HUES6 (cell line): ENCODE data around the gene HOTAIR.
A peak's percentile ranks its signal among the peaks of the same experiment; 100 is the strongest.

Experiments
- H3K27ac ChIP-seq: 2 replicates; pipeline ENCODE4 v1.7.0; 2013; ENCODE audit warnings: low read depth, mild to moderate bottlenecking, low read length, inconsistent platforms
- H3K27me3 ChIP-seq: 2 replicates; pipeline ENCODE4 v1.6.1; 2013; ENCODE audit warnings: low read length; ENCODE audit not compliant: control insufficient read depth, insufficient read depth
- H3K36me3 ChIP-seq: 2 replicates; pipeline ENCODE4 v1.6.1; 2013; ENCODE audit warnings: low read length; ENCODE audit not compliant: control insufficient read depth, insufficient read depth
- H3K4me1 ChIP-seq: 2 replicates; pipeline ENCODE4 v1.6.1; 2013; ENCODE audit warnings: low read length; ENCODE audit not compliant: control insufficient read depth, insufficient read depth
- H3K4me3 ChIP-seq: 2 replicates; pipeline ENCODE4 v1.5.1; 2013; ENCODE audit warnings: low read depth, low read length
- H3K9ac ChIP-seq: one replicate; pipeline ENCODE4 v1.6.1; 2013; ENCODE audit warnings: mild to moderate bottlenecking, low read length
- H3K9me3 ChIP-seq: 2 replicates; pipeline ENCODE4 v1.6.1; 2013; ENCODE audit warnings: low read depth, low read length; ENCODE audit not compliant: control insufficient read depth, insufficient read depth

The HOTAIR gene

DNA sequence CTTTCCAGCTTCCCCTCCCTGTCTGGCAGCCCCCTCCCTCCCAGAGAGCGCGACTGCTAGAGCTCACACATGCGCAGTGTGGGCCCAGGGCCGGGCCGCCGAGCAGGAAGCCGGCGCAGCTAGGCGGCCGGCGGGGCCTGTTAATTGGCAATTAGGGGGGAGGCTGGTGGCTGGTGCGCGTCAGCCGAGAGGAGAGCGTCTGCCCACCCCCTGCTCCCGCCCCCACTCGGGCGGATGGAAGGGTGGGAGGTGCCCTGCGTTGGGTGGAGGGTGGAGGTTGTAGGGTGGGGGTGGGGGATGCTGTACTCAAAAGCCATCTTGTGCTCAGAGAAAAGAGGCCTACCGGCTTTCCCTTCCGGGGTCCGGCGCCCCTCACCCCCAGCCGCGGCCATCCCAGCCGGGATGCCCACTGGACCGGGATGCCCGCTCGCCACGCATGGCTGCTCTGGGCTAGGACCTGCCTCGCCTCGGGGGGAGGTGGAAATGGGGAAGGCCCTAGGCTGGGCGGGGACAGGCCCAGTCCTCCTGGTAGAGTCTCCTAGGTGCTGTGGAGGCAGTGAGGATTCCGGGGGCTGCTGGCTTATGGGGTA, 43.2 kb upstream of the HOTAIR start:
- H3K27me3 ChIP-seq: peaks cover 100% of the 10 kb centered on the region
- H3K9me3 ChIP-seq: no peaks in the 10 kb centered on the region
- peak overlapping the region; percentile 61 for H3K4me3 ChIP-seq
- H3K27ac ChIP-seq: peak overlapping the region; percentile 4; the same call in 1 of the 2 replicates
- peaks cover 24% of the 10 kb centered on the region for H3K4me1 ChIP-seq
- no peaks in the 10 kb centered on the region for H3K36me3 ChIP-seq
- H3K9ac ChIP-seq: peak overlapping the region; percentile 90

DNA sequence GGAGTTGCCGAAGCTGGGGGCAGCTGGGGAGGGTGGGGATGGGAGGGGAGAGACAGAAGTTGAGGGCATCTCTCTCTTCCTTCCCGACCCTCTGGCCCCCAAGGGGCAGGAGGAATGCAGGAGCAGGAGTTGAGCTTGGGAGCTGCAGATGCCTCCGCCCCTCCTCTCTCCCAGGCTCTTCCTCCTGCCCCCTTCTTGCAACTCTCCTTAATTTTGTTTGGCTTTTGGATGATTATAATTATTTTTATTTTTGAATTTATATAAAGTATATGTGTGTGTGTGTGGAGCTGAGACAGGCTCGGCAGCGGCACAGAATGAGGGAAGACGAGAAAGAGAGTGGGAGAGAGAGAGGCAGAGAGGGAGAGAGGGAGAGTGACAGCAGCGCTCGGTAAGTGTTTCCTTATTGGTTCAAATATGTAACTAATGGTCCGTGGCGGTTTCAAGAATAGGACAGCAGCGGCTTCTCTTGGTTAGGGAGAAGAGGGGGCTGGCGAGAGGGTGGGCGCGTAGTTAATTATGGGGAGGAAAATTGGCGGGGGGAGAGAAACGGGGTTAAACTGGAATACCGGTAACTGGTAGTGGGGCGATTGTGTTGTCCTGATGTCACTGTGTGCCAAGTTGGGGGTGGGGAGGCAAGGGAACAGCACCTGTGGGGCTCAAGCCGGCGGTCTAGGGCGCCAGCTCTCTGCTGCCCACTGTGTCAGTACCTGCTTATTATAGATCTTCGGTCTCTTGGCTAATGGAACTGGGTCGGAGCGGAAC, 42.5 kb upstream of the HOTAIR start:
- H3K4me1 ChIP-seq: peaks cover 24% of the 10 kb centered on the region
- peak overlapping the region; percentile 61 for H3K4me3 ChIP-seq
- H3K9ac ChIP-seq: peak overlapping the region; percentile 81
- peaks cover 100% of the 10 kb centered on the region for H3K27me3 ChIP-seq
- no peaks in the 10 kb centered on the region for H3K36me3 ChIP-seq
- H3K9me3 ChIP-seq: no peaks in the 10 kb centered on the region
- H3K27ac ChIP-seq: no peak overlapping the region

DNA sequence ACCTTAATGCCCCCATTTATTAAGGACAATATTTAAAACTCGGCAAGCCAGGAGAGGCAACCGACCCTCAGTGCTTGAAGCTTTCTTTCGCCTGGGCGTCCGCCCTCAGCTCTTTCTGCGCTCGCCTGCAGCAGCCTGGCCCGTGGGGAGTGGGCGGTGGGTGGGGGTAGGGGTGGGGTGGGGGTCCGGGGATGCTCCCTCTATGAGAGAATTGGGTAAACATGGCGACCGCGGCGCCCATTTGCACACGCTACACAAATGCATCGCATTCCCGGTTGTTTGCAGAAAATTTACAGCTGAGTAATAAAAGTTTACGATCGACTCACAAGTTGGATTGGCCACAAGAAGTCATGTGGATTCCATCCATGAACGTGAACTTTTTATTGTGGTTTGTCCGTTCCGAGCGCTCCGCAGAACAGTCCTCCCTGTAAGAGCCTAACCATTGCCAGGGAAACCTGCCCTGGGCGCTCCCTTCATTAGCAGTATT, 41.8 kb upstream of the HOTAIR start:
- peaks cover 23% of the 10 kb centered on the region for H3K4me1 ChIP-seq
- peak overlapping the region; percentile 61; the same call in 1 of the 2 replicates for H3K4me3 ChIP-seq

DNA sequence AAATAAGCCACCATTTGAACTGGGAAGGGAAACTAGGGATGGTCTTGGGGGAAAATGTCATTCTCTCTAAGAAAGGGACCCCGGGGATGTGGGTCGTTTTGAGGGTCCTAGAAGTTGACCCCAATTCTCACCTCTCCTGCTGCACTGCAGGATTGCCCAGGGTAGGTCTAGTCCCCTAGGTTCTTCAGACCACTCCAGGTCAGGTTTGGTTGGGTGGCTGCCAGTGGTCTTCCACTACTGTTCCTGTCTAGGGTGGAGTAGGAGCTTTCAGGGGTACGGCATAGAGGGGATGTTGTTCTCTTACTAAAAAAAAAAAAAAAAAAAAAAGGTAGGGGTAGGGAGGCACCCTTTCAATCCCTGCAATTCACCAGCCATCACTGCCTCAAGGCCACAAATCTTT, 41.3 kb upstream of the HOTAIR start:
- Histone ChIP-seq H3K27me3 (peaks cover 100% of the 10 kb centered on the region), H3K36me3 (no peaks in the 10 kb centered on the region), H3K4me1 (peaks cover 19% of the 10 kb centered on the region), H3K9me3 (no peaks in the 10 kb centered on the region), H3K4me3 (peak overlapping the region; percentile 26; the same call in 1 of the 2 replicates), H3K9ac (peak overlapping the region; percentile 67), H3K27ac (no peak overlapping the region)

More for the DNA sequence above, 41.8 kb upstream of the HOTAIR start:
- Histone ChIP-seq H3K9me3 (no peaks in the 10 kb centered on the region), H3K27me3 (peaks cover 100% of the 10 kb centered on the region), H3K27ac (no peak overlapping the region), H3K36me3 (no peaks in the 10 kb centered on the region), H3K9ac (peak overlapping the region; percentile 67)

DNA sequence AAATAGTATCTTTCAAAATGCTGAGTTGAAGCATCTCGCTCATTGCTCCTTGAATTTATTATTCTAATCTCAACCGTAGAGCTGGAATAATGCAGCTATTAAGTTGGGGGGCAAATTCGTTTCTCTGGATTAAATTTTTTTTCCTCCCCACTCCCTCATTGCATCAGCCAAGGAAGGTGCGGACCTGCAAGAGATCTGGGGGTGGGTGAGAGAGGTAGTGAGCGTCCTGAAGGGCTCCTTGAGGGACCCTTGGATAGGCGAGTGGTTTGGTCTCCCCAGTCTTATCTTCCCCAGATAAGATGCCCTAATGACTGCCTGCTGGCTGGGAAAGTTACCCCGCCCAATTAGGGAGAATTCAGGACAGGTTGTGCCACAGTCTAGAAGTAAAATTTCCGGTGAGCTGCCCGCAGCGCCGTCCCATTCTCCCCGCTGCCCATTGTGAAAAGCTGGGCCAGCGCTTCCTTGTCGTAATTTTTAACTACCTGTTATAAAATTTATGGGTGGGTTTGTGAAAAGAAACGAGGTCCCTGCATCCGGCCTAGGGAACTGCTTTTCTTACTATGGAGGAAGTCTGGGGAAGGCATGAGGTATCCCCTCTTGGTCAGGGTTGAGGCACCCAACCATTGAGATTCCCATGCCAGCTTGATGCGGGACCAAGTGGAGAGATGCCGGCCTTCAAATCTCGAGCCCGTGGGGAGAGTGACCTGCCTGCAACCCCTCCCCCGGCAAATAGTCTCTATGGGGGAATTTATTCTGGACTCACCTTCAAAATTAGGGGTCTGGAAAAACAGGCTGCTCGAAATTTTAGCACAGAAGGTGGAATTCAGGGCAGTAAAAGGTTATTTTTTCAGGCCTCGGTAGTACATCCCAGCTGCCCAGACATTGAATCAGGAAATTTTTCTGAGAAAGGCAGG, 40.5 kb upstream of the HOTAIR start:
- peaks cover 100% of the 10 kb centered on the region for H3K27me3 ChIP-seq
- H3K4me1 ChIP-seq: peaks cover 19% of the 10 kb centered on the region
- H3K27ac ChIP-seq: no peak overlapping the region
- H3K9ac ChIP-seq: peak overlapping the region; percentile 67
- H3K36me3 ChIP-seq: no peaks in the 10 kb centered on the region
- H3K9me3 ChIP-seq: no peaks in the 10 kb centered on the region
- no peak overlapping the region; the same call in 1 of the 2 replicates for H3K4me3 ChIP-seq

DNA sequence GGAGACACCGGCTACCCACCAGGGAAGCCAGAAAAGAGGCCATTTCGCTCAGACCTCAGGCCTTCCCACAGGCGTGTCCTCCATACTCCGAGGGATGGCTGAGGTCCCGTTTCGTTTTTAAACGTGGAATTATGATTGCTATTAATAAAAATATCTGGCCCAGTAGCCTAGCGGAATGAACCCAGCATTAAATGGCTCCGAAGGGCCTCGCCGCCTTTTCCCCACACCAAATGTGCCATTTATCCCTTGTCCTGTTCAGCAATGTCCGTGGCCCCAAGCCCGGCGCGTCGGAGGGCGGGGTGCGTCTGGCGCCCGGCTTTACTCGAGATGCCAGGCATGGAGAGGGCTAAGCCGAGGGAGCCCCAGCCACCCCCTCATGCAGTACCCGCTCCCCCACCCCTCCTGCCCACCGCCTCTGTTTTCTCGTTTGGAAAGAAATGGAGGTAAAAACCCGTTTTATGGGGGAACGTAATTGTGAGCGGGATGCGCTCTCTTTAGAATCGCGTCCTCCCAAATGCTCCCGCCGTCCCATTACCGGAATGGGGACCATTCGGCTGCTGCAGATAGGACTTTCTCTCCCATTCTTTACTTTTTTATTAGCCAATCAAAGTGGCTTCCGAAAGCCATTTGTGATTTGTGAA, 39.7 kb upstream of the HOTAIR start:
- peaks cover 100% of the 10 kb centered on the region for H3K27me3 ChIP-seq
- peak overlapping the region; percentile 58 for H3K9ac ChIP-seq
- peaks cover 15% of the 10 kb centered on the region for H3K4me1 ChIP-seq
- H3K27ac ChIP-seq: no peak overlapping the region
- H3K9me3 ChIP-seq: no peaks in the 10 kb centered on the region
- no peaks in the 10 kb centered on the region for H3K36me3 ChIP-seq
- H3K4me3 ChIP-seq: no peak overlapping the region

DNA sequence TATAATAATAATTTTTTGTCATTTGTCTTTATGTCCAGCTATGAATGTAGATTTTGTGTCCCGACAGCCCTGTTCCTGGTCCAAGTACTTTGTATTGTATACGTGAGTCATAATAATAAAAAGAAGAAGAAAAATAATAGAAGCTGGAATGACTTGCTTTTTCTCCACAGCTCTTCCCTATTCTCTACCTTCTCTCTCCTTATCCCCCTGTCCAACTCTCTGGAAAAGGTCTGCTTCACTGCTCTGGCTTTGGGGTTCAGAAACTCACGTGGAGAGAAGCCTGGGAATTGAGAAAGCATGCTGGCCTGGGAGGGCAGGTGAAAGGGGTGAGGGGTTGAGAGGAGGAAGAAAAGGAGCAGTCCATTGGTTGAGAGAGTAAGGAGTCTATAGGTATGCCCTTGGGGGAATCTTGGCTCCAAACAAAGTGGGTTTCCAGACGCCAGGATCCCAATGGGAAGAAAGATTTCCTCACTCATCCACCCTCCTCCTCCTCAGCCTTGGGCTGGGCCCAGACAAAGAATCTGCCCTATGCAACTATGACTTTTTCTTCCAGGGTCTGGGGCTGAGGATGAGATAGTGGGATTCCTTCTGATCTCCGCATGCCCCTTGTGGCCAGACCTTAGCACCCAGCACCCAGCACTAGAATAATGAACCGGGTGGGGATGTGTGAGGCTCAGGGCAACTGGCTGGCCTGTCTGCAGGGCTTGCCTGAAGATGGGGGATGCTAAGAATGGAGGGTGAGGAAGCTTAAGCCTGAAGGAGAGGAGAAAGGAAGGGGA, 38.1 kb upstream of the HOTAIR start:
- H3K9ac ChIP-seq: peak overlapping the region; percentile 65
- peaks cover 7% of the 10 kb centered on the region for H3K4me1 ChIP-seq
- H3K27ac ChIP-seq: no peak overlapping the region
- no peaks in the 10 kb centered on the region for H3K36me3 ChIP-seq
- H3K9me3 ChIP-seq: no peaks in the 10 kb centered on the region
- peaks cover 100% of the 10 kb centered on the region for H3K27me3 ChIP-seq
- no peak overlapping the region for H3K4me3 ChIP-seq

DNA sequence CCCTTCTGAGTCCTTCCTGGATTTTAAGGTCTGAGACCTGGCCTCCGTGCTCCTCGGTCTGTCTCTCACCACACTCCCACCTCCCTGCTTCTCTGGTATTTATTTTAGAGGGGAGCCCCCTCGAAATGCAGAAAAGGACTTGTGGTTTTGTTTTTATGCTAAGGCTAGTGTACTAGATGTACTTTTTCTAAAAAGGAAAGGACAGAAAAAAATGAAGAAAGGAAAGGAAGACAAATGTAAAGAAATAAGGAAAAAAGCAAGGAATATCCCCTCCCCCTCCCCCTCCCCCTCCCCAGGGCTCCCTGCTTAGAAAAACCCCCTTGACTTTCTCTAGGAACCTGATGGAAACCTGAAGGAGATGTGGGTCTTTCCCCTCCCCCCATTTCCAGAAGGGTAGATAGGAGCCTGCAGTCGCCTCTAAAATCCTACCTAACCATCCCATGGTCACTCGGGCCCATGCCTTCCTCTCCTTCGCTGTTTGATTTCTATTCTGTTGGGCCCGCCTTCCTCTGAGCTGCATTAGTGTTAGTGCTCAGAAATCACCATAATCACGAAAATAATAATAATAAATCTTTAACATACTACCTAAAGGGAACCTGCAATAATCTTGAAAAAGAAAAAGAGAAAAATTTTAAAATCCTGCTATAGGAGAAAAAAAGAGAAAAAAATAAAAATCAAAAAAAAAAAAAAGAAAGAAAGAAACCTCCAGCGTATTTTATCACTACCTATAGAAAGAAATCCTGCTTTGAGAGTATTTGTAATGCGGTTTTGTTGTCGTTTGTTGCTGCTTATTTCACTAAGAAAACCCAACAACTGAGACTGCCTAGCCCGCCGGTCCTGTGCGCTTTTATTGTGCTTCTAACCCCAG, 37.1 kb upstream of the HOTAIR start:
- Histone ChIP-seq H3K36me3 (no peaks in the 10 kb centered on the region), H3K9me3 (no peaks in the 10 kb centered on the region), H3K27me3 (peaks cover 100% of the 10 kb centered on the region), H3K27ac (no peak overlapping the region), H3K4me3 (peak overlapping the region; percentile 48; the same call in 1 of the 2 replicates), H3K9ac (peak overlapping the region; percentile 62), H3K4me1 (peaks cover 2% of the 10 kb centered on the region; the same call in 1 of the 2 replicates)

DNA sequence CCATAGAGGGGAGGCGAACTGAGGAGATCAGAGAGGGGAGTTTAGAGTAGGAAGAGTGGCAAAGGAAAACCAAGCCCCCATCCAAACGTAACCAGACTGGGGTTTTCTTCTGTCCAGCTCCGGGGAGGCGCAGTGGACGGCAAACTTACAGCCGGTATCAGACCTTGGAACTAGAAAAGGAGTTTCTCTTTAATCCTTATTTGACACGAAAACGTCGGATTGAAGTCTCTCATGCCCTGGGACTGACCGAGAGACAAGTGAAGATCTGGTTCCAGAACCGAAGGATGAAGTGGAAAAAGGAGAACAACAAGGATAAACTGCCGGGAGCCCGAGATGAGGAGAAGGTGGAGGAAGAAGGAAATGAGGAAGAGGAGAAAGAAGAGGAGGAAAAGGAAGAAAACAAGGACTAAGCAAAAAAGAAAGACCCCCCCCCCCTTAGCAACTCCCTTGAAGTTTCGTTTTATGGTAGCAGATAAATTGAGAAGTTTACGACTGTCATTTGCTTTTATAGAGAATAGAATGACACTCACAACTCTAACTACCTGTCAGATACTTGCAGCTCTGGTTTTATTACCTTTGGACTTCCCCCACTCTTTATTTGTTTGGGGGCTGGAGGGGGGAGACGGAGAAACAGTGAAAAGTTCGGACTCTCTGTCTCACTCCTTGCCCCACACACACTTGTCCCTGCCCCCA, 36.4 kb upstream of the HOTAIR start:
- Histone ChIP-seq H3K4me1 (peaks cover 2% of the 10 kb centered on the region; the same call in 1 of the 2 replicates), H3K9me3 (no peaks in the 10 kb centered on the region), H3K9ac (peak overlapping the region; percentile 91), H3K4me3 (peak overlapping the region; percentile 48; the same call in 1 of the 2 replicates), H3K27me3 (peaks cover 100% of the 10 kb centered on the region), H3K27ac (no peak overlapping the region), H3K36me3 (no peaks in the 10 kb centered on the region)
